Erythroblast (primary cell): ENCODE measurements around the gene TM9SF1.

Source experiments
- GATA1 ChIP-seq: IDR thresholded peaks from 2 replicates; pipeline ENCODE4 v1.6.1; 2011; ENCODE audit warnings: low read depth, mild to moderate bottlenecking, control low read depth, low read length, moderate library complexity
- POLR2A ChIP-seq: IDR thresholded peaks from 2 replicates; pipeline ENCODE4 v1.6.1; 2011; ENCODE audit warnings: mild to moderate bottlenecking, low read length

GRCh38 chr14:24183014-24183481 is 12.2 kb downstream of the TM9SF1 start:
- TF ChIP-seq POLR2A (no peak), GATA1 (no peak)
